GM21576 (cell line): ENCODE results near the gene CYP4B1.

Source experiments
- ATAC-seq: cut with Tn5 transposase; IDR thresholded peaks from one replicate; pipeline ENCODE4 v1.9.1; 2021; ENCODE audit warnings: mild to moderate bottlenecking, moderate library complexity; ENCODE audit not compliant: unreplicated experiment

The CYP4B1 gene

DNA sequence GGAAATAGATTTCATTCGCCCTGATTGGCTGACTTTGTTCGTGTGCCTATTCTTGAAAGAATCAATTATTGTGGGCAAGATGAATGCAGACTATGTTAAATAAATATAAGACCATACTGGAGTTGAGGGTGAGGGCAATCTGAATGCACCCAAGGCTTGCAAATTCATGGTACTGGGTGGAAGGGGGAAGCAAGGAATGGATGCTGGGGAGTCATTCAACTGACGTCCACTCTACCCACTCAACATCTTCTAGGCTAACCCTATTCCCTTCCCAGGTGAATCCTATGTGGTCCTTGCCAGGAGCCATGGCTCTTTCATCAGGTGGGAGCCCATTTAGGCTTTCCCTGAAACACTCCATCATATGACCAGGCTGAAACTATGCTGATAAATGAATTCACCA, 5.7 kb upstream of the CYP4B1 start:
- no peak for ATAC-seq

DNA sequence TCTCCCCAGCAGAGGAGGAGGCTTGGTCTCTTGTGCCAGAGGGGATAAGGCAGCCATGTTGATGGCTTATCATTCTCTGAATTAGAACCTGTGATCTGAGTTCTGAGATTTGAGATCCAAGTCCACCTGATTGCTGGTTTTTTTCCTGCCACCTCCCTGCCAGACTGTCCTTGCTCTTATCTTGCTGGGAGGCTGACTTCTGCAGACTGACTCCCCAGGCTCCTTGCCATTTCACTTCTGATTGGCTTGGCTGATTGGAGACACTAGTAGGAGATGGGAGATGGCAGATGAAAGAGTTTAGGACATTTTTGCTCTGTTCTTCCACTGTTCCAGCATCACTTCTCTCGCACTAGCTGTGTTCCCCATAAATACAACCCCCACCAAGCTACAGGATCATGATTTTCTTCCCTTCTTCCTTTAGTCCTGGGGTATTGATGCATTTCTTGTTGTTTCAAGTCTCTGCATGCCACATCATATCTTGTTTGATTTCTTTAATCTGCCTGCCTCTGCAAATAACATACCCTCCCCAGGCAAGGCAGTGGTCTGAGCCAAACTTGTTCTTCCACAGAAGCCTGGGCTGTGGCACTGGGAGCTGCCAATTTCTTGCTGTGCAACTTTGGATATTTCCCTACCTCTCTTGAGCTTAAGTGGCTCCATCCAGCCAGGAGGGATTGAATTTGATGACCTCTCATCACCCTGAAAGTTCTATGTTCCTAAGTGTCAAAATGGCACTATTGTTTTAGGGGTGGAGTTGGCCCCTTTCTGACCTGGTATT, 963 bp upstream of the CYP4B1 start:
- no peak for ATAC-seq

DNA sequence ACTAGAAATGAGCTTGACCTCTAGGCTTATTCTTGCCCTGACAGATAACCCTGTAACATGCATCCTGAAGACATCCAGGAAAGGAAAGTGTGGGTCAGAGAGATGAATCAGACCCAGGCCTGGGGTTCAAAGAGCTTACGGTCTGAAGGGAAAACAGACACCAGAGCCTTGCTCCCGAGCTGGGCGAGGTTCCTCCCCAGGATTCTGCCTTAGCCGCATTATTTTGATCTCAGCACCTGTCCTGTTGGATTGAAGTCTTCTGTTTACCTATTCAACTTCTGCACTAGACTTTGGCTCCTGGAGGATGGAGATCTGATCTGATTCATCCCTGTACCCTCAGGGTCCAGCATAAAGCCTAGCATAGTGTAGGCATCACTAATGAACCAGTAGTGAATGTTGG, 1.9 kb downstream of the CYP4B1 start:
- ATAC-seq: no peak

DNA sequence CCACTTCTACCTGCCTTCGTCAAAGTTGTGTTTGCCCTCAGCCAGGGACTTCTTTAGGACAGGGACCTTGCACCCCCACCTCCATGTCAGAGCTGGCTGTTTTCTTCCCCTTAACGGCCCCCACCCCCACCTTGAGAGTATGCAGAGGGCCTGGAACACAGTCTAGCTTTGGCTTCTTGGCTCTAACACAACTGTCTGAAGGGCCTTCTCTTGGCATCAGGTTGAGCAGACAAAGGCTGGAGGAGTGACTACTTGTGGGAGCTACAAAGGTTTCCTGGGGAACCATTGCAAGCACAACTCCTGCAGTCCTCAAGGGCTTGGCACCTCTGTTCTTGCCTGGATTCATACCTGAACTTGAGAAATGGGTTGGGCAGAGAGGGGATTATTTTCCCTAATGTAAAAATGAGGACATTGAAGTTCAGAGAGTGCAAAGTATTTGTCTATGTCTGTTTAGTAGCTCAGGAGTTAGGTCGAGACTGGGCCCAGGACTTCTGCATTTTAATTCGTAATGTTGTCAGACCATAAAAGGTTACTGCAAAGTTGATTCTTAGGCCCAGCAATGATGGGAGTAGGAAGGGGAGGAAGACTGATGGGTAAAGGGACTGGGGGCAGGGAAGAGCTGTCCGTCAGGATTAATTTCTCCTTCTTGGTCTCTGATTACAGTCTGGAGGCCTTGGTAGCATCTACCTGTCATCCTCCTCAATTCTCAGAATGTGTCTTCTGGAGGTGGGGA, 2.6 kb downstream of the CYP4B1 start:
- ATAC-seq: no peak

DNA sequence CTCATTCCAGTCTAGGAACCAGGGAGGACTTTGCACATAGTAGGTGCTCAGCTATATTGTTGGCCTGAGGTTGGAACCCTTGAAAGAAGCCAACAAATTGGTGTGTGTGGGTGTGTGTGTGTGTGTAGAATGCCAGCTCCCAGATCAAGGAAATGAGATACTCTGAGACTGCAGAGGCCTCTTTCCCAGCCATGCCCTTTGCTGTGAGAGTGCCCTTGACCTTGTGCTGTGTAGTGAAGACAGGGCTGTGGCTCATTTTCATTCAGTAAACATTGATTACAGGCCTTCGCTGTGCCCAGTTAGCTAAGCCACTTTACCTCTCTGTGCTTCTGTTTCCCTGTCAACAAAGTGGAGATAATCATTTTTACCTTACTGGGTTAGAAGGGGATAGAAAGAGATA, 3.2 kb downstream of the CYP4B1 start:
- ATAC-seq: no peak

DNA sequence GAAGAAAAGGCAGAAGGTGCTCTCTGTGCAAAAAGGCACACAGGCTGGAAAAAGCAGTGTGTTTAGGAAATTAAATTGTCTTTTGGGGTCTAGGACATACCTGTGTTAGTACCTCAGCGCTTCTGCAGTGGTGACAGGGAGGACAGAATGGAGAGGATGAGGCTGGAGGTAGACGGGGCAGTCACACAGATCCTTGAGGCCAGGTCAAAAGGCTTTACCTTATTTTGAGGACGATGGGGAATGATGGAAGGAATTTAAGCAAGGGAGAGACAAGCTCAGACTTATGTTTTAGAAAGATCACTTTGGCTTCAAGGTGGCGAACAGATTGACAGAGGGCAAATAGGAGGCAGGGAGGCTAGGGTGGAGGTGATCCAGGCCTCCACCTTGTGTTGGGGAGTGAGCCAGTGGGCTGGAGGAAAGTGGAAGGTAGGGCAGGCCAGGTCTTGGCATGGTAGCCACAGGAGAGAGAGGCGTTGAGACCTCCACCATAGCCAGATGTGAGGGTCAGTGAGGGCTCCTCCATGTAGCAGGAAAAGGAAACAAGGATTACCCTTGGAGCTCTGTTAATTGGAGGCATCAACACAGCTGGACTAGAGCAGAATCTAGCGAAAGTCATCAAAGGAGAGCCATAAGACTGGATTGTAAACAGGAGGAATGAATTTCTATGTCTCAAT, 4.2 kb downstream of the CYP4B1 start:
- ATAC-seq: no peak

DNA sequence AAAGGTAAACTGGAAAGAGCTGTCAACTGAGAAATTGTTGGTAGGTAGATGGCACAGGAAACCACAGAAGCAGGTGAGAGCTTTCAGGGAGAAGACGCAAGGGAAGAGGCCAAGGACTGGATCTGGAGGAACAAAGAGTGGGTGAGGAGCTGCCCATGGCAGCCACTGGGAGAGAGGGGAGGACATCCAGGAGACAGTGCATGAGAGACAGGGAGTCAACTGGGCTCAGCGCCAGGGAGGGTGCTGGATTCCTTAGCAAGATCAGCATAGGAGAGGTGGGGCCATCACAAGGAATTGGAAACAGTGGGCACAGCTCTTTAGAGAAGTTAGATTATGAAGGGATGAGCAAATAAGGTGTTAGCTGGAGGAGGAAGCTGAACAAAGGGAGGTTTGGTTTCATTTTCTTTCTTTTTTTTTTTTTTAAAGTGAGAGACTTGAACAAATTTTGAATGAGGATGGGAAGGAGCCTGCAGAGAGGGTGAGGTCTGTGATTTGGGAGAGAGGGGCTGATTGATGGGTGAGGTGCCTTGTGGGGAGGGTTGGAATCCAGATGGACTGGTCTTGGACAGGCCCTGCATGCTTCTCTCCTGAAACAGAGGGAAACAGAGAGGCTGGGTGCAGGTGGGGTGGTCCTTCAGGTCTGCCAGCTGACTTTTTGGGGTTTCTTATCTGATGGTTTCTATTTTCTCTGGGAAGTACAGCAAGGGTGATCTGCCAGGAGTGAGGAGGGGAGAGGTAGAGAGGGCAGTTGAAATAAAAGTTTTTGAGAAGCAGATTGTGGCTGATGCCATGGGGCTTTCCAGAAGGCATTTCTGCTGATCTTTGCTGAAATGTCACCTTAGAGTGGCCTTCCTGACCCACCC, 5.4 kb downstream of the CYP4B1 start:
- no peak for ATAC-seq

DNA sequence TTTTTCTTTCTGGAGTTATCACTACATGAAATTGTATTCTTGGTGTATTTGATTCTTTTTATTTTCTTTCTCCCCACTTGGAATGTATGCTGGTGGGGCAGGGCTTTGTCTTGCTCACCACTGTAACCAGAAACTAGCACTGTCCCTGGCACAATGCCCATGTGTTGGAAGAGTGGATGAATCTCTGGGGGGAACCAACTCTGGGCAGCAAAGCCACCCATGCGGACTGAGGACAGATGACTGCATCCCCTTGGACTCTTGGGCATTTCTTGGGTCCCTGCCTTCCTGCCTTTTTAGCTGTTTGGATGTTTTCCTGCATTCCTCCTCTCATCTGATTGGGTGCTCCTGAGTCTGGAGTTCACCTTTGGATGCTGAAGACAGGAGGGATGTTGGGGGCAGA, 6.1 kb downstream of the CYP4B1 start:
- ATAC-seq: no peak

DNA sequence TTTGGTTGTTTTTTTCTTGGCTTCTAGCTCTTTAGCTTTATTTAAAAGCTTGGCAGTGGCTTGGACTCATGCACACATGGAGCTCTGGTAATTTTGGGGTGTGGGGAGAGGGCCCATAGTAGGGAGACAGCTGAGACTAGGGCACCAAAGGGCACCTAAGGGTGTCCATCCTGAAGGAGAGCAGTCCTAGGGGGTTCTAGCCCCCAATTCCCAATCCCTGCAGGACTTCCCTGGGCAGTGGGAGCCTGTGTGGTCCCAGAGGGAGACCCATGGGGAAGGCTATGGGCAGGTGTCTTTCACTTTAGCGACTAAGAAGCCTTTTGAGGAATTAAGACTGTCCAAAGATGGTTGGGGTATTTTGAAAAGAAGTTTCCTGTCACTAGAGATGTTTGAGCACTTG, 6.9 kb downstream of the CYP4B1 start:
- no peak for ATAC-seq

DNA sequence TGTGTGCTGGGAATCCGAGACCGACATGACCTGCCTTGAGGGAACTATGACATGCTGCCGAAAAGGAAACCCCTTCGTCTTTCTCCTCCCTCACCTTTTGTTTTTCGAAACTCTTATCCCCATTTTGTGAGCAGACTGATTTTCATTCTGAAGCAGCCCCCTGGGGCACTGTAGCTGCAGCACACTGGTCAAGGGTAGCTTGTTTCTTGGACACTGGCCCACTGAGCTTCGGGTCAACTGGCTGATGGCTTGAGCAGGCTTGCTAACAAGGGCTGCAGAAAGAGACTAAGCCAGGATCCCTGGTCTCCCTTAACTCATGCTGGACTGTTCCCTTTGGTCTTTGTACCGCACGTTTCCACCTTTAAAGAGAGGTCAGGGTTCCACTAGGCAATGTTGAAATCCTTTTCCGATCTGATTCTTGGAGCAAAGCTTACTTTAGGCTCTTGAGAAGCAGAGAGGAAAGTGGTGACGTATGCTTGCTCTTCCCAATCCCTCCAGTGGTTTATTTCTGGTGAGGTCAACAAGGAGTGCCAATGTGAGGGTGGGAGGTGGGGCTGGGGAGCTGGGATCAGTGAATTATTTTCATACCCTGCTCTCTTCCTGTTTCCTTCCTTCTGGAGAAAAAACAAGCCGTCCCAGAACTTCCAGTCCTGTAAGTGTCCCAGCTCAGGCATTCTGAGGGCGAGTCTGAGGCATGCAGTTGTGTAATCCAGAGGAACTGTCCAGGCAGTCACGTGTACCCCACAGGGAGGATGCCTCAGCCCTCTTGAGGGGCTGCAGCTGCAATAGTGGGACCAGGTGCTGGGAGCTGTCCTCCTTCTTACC, 7.6 kb downstream of the CYP4B1 start:
- no peak for ATAC-seq

DNA sequence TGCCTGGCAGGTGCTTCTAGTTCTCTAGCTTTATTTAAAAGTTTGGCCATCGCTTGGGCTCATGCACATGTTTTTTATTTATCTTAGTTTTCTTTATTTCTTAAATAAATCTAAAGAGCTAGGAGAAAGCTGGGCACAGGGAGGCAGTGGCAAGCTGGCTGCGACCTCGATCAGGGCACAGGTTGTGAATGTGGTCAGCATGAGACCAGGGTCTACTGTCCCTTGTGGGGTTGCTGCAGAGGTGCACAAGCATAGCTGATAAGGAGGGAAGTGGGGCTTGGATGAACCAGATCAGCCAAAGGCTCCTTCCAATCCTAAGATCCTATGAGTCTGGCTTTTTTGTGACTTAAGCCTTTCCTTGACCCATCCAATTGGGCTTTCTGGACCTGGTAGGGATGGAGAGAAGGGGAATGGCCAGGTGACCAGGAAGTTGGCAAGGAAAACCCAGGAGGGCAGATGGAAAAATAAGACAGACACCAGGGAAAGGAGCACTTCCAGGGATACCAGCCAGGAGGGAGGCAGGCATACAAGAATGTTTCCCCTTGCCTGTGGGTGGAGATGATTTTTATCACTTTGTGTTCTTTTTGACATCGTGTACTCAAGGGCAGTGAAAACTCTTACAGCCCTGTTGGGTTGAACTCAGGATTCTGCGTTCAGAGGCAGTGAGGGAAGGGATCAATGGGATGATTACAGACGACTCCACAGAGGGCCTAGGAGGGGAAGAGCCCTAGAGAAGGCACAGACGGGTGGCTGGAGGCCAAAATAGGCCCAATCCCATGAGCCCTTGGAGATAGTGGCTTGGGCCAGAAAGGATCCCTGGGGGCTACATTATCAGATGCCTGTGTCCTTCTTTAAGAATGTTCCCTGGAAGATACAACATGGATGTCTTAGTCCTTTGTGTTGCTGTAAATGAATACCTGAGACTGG, 8.5 kb downstream of the CYP4B1 start:
- no peak for ATAC-seq

DNA sequence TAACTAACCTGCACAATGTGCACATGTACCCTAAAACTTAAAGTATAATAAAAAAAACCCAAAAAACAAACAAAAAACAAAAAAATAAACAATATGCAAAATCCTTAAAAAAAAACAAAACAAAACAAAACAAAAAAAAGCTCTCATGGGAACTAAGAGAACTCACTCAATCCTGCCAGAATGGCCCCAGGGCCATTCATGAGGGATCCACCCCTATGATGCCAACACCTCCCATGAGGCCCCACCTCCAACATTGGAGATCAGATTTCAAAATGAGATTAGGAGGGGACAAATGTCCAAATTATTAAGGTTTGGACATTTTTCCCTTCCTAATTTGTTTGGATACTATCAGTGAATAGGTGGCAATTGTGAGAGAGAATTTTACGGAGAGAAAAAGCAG, 10.2 kb downstream of the CYP4B1 start:
- no peak for ATAC-seq

DNA sequence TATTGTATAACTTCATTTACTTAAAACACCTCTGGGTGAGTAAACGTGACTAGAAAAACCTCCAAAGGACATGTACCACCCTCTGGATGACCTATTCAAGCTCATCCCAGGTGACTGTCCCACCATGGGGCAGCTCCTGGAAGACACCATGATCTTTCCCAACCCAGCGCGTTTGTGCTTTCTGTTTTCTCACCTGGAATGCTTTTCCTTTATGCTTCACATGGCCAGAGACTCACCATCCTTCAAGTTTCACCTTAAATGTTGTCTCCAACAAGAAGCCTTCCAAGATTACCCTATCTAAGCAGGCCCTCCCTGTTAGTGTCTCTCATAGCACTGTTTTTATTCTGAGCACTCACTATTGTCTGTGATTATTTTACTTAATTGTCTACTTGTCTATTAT, 11.1 kb downstream of the CYP4B1 start:
- ATAC-seq: no peak

DNA sequence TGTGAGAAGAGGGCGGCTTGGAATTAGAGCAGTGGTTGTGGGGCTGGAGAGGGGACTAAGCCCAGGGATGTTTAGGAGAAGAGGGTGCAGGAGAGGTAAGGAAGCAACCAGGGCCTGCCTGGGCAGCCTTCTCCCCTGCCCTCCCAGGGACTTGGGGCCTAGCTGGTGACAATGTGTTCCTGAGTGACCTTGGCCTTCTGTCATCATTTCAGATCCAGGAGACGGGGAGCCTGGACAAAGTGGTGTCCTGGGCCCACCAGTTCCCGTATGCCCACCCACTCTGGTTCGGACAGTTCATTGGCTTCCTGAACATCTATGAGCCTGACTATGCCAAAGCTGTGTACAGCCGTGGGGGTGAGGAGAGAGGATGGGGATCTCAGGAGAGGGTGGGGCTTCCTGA, 11.8 kb downstream of the CYP4B1 start:
- no peak for ATAC-seq

DNA sequence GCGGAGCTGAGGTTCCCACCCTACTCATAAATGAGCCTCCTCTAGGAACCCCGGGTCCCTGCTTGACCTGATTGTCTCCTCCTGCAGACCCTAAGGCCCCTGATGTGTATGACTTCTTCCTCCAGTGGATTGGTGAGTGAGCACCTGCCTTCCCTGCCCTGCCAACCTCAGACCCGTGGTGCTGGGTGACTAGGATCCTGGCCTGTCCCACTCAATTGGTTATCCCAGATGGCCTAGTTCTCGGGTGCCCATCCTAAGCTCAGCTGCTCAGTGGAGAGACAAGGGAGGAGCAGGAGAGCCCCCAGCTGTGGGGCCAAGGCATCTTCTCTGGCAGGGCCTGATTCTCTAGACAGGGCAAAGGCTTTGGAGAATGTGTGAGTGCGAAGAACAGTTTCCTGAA, 12.2 kb downstream of the CYP4B1 start:
- ATAC-seq: no peak

DNA sequence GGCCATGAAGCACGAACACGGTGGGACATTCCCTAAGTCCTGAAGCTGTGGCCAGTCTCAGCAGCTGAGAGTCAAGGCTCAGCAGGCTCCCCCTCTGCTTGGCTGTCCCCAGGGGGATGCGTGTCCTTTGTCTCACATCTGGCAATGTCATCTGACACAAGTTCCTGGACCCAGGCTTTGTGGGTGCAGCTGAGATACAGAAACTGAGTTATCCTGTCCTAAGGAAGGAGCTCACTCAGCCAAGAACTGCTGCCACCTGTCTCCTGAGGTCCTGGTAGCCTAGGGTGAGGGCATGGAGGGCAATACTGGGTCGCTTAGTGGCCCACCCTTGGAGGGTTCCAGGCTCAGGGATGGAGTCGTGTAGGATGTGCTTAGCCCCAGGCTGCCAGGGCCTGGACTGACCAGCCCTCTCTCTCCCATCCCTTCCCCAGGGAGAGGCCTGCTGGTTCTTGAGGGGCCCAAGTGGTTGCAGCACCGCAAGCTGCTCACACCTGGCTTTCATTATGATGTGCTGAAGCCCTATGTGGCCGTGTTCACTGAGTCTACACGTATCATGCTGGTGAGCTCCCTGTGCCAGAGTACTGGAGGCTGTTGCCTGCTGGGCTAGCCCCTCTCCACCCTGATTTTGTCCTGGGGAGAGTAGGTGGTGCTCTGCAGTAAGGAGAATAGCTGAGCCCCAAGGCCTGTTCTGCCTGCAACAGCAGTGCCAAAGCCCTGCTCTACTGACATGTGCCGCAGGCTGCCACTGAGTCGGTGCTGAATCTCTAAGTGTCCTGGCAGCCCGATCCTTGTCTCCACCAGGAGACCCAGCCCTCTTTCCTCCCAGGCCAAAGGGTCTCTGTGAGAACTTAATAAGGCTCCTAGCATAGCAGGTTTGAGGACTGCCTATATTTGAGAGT, 13.5 kb downstream of the CYP4B1 start:
- no peak for ATAC-seq

DNA sequence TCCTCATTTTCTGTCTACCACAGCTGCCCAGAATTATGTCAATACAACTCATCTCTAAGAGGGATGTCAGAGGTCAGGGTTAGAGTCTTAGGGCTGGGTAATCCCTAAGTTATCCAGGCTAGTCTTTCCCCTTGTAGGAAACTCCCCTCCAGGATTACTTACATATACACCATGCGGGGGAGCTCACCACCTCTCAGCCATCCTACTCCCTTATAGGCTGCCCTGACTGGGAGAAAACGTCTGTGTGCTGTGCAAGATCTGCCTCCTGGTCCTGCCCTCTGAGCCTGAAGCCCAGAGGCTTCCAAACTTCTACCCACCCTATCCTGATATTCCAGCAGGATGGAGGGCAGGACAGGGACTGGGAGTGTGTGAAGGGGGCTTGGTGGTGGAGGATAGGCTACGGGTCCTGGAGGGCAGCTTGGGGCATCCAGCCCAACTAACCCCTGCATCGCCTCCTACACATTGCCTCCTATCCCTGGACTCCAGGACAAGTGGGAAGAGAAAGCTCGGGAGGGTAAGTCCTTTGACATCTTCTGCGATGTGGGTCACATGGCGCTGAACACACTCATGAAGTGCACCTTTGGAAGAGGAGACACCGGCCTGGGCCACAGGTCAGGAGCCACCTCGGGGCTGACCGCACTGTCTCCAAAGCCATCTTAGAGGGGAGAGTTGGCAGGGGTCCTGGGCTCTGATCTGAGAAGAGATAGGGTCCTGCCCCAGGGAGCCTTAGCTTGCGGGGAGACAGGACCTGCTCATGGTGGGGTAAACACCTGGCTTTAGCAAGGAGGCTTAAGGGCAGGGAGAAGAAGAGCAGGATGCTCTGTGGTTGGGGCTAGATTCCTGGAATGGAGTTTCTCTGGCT, 14.4 kb downstream of the CYP4B1 start:
- ATAC-seq: no peak
